ENCODE results near the gene CAT.

CAT gene

DNA sequence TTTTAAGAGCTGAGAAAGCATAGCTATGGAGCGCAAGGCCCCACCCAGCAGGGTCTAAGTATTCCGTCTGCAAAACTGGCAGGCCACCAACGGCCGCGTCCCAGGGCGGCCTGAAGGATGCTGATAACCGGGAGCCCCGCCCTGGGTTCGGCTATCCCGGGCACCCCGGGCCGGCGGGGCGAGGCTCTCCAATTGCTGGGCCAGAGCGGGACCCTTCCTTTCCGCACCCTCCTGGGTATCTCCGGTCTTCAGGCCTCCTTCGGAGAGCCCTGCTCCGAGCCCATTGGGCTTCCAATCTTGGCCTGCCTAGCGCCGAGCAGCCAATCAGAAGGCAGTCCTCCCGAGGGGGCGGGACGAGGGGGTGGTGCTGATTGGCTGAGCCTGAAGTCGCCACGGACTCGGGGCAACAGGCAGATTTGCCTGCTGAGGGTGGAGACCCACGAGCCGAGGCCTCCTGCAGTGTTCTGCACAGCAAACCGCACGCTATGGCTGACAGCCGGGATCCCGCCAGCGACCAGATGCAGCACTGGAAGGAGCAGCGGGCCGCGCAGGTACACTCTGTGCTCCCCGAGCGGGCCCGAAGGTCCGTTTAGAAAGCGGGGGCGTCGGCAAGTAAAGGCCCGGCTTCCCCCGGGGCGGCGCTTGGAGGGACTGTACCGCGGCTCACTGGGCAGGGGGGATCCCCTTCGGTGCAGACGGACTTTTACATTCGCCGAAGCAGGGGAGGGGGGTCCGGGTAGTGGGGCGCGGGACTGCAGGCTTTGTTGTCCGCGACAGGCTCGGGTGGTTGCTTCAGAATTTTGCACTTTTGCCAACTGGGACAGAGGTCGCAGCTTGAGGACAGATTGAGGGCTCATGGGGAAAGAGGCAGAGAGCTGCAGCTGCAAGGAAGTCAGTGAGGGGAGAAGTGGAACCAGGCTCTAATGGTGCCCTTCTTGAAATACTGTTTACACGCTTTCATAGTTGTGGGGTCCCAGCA is at the start of gene CAT:
Gene CAT (plus strand): TSS at position 406 of the 979 bp plus-strand sequence. CDS start 80 bp downstream, at position 486.
- Histone ChIP-seq H3K9me3 (ENCODE audit: insufficient read depth, low read length) (no peaks in the 10 kb centered on the region; the same call in 1 of the 2 replicates), H3K9ac (ENCODE audit: insufficient read length, low read depth) (no peak within 1 kb of the TSS), H3K27me3 (ENCODE audit: insufficient read depth, insufficient read length) (no peaks in the 10 kb centered on the region), H3K36me3 (ENCODE audit: insufficient read depth, insufficient read length, low read length) (no peaks in the 10 kb centered on the region), H3K4me3 (ENCODE audit: insufficient read length, low read depth) (no peak within 1 kb of the TSS), H3K4me1 (ENCODE audit: insufficient read depth, insufficient read length) (no peaks in the 10 kb centered on the region)
- no peak for TF ChIP-seq SUZ12 (IDR thresholded peaks at IDR 0.05; ENCODE audit: extremely low read depth, insufficient read depth, insufficient read length)
- no peak for TF ChIP-seq YY1 (IDR thresholded peaks at IDR 0.05; ENCODE audit: insufficient read depth, insufficient read length)
- TF ChIP-seq ZNF274 (IDR thresholded peaks at IDR 0.05; ENCODE audit: low read depth, low read length), result no peak
- no peak for DNase-seq (ENCODE audit: low read depth, low spot score)

GRCh38 chr11:34394771-34395300 is 43.9 kb upstream of the CAT start:
- H3K36me3 ChIP-seq (ENCODE audit: insufficient read depth, insufficient read length, low read length), result no peaks in the 10 kb centered on the region
- H3K9ac ChIP-seq (ENCODE audit: insufficient read length, low read depth), result peak overlapping the region; percentile 21
- peak; percentile 3 for DNase-seq (ENCODE audit: low read depth, low spot score)
- no peaks in the 10 kb centered on the region for H3K4me1 ChIP-seq (ENCODE audit: insufficient read depth, insufficient read length)
- H3K9me3 ChIP-seq (ENCODE audit: insufficient read depth, low read length), result 0 out of 2 replicates have a peak, but pooled peaks cover 4% of the 10 kb centered on the region
- no peak overlapping the region for H3K4me3 ChIP-seq (ENCODE audit: insufficient read length, low read depth)
- TF ChIP-seq SUZ12 (IDR thresholded peaks at IDR 0.05; ENCODE audit: extremely low read depth, insufficient read depth, insufficient read length) (no peak), ZNF274 (IDR thresholded peaks at IDR 0.05; ENCODE audit: low read depth, low read length) (no peak), YY1 (IDR thresholded peaks at IDR 0.05; ENCODE audit: insufficient read depth, insufficient read length) (no peak)
- no peaks in the 10 kb centered on the region for H3K27me3 ChIP-seq (ENCODE audit: insufficient read depth, insufficient read length)

DNA sequence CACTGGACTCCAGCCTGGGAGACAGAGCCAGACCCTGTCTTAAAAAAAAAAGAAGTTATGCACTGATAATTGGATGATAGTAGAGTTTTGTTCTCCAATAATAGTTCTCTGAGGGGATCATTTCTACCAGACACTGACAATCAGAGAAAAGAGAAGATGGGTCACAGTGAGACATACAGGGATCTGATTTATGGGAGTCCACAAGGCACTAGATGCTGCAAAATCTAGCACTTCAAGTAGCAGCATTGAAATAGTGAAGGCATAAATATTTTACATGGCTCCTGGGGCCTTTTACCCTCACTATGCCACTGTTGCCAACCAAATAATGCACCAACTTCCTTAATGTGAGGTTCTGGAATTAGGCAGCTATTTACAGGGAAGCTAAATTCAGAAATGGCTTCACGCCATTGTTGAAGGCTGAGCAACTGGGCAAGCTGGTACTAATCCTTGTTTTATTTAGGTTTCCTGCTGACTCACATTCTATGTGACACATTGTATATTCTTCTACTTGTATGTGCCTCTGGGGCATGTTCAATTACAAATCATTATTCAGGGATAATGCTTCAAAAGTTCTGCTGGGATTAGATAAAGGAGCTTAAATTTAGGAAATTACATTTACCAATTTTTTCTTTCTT is 42.7 kb upstream of the CAT start:
- Histone ChIP-seq H3K9me3 (ENCODE audit: insufficient read depth, low read length) (0 out of 2 replicates have a peak, but pooled peaks cover 5% of the 10 kb centered on the region), H3K36me3 (ENCODE audit: insufficient read depth, insufficient read length, low read length) (no peaks in the 10 kb centered on the region), H3K4me3 (ENCODE audit: insufficient read length, low read depth) (no peak overlapping the region), H3K4me1 (ENCODE audit: insufficient read depth, insufficient read length) (no peaks in the 10 kb centered on the region), H3K27me3 (ENCODE audit: insufficient read depth, insufficient read length) (no peaks in the 10 kb centered on the region), H3K9ac (ENCODE audit: insufficient read length, low read depth) (no peak overlapping the region)
- TF ChIP-seq ZNF274 (IDR thresholded peaks at IDR 0.05; ENCODE audit: low read depth, low read length) (no peak), YY1 (IDR thresholded peaks at IDR 0.05; ENCODE audit: insufficient read depth, insufficient read length) (no peak), SUZ12 (IDR thresholded peaks at IDR 0.05; ENCODE audit: extremely low read depth, insufficient read depth, insufficient read length) (no peak)
- DNase-seq (ENCODE audit: low read depth, low spot score), result no peak

- Histone ChIP-seq H3K4me1 (ENCODE audit: insufficient read depth, insufficient read length) (no peaks in the 10 kb centered on the region), H3K4me3 (ENCODE audit: insufficient read length, low read depth) (no peak overlapping the region), H3K9ac (ENCODE audit: insufficient read length, low read depth) (no peak overlapping the region), H3K9me3 (ENCODE audit: insufficient read depth, low read length) (0 out of 2 replicates have a peak, but pooled peaks cover 5% of the 10 kb centered on the region), H3K36me3 (ENCODE audit: insufficient read depth, insufficient read length, low read length) (no peaks in the 10 kb centered on the region), H3K27me3 (ENCODE audit: insufficient read depth, insufficient read length) (no peaks in the 10 kb centered on the region)
- DNase-seq (ENCODE audit: low read depth, low spot score), result no peak
- TF ChIP-seq SUZ12 (IDR thresholded peaks at IDR 0.05; ENCODE audit: extremely low read depth, insufficient read depth, insufficient read length) (no peak), ZNF274 (IDR thresholded peaks at IDR 0.05; ENCODE audit: low read depth, low read length) (no peak), YY1 (IDR thresholded peaks at IDR 0.05; ENCODE audit: insufficient read depth, insufficient read length) (no peak)
These were observed 41.6 kb upstream of the CAT start for GRCh38 chr11:34397120-34397519.

GRCh38 chr11:34397811-34398210 is 40.9 kb upstream of the CAT start:
- no peak for DNase-seq (ENCODE audit: low read depth, low spot score)
- Histone ChIP-seq H3K27me3 (ENCODE audit: insufficient read depth, insufficient read length) (no peaks in the 10 kb centered on the region), H3K4me1 (ENCODE audit: insufficient read depth, insufficient read length) (no peaks in the 10 kb centered on the region), H3K4me3 (ENCODE audit: insufficient read length, low read depth) (no peak overlapping the region), H3K9ac (ENCODE audit: insufficient read length, low read depth) (no peak overlapping the region), H3K9me3 (ENCODE audit: insufficient read depth, low read length) (0 out of 2 replicates have a peak, but pooled peaks cover 5% of the 10 kb centered on the region), H3K36me3 (ENCODE audit: insufficient read depth, insufficient read length, low read length) (no peaks in the 10 kb centered on the region)
- TF ChIP-seq SUZ12 (IDR thresholded peaks at IDR 0.05; ENCODE audit: extremely low read depth, insufficient read depth, insufficient read length), result no peak
- no peak for TF ChIP-seq ZNF274 (IDR thresholded peaks at IDR 0.05; ENCODE audit: low read depth, low read length)
- no peak for TF ChIP-seq YY1 (IDR thresholded peaks at IDR 0.05; ENCODE audit: insufficient read depth, insufficient read length)

- H3K4me1 ChIP-seq (ENCODE audit: insufficient read depth, insufficient read length), result no peaks in the 10 kb centered on the region
- no peaks in the 10 kb centered on the region for H3K36me3 ChIP-seq (ENCODE audit: insufficient read depth, insufficient read length, low read length)
- H3K9ac ChIP-seq (ENCODE audit: insufficient read length, low read depth), result no peak overlapping the region
- TF ChIP-seq SUZ12 (IDR thresholded peaks at IDR 0.05; ENCODE audit: extremely low read depth, insufficient read depth, insufficient read length) (no peak), YY1 (IDR thresholded peaks at IDR 0.05; ENCODE audit: insufficient read depth, insufficient read length) (no peak), ZNF274 (IDR thresholded peaks at IDR 0.05; ENCODE audit: low read depth, low read length) (no peak)
- no peak for DNase-seq (ENCODE audit: low read depth, low spot score)
- no peaks in the 10 kb centered on the region for H3K27me3 ChIP-seq (ENCODE audit: insufficient read depth, insufficient read length)
- H3K4me3 ChIP-seq (ENCODE audit: insufficient read length, low read depth), result no peak overlapping the region
- 0 out of 2 replicates have a peak, but pooled peaks cover 5% of the 10 kb centered on the region for H3K9me3 ChIP-seq (ENCODE audit: insufficient read depth, low read length)
These were observed 35.3 kb upstream of the CAT start for GRCh38 chr11:34403431-34403830.

All from NT2/D1 (cell line).